Uterus (tissue), 4 donors: ENCODE results near the gene DNAJC7. TPM values are rescaled to one million over a fixed set of nuclear protein-coding genes. Genes with fewer than 3 reads are reported as not detected.
"Not testable (repeated sequence)": the region's sequence is repeated elsewhere in the genome, so short reads cannot be mapped to it uniquely, and the experiment has no call there.

Experiments used
- DNase-seq, 2 donors: peaks; one replicate each; pipeline ENCODE4 v3.0.0-alpha.2; 2019 to 2020
- H3K27ac ChIP-seq, 2 donors: fragments of 200-600 bp; sonication (generic); 1 replicate in 1 of 2; 2 replicates in 1 of 2; pipeline ENCODE4 v1.5.1; 2016 to 2018
- H3K27me3 ChIP-seq, 2 donors: fragments of 200-600 bp; sonication (generic); one replicate each; pipeline ENCODE4 v1.5.1; 2018 to 2019; ENCODE audit warnings: control low read depth in 1 of 2
- H3K36me3 ChIP-seq, 2 donors: fragments of 200-600 bp; sonication (generic); one replicate each; pipeline ENCODE4 v1.5.1; 2019; ENCODE audit warnings: control low read depth in 1 of 2
- H3K4me1 ChIP-seq, 2 donors: fragments of 200-600 bp; sonication (generic); one replicate each; pipeline ENCODE4 v1.5.1; 2018 to 2019; ENCODE audit warnings: control low read depth in 1 of 2
- H3K4me3 ChIP-seq, 2 donors: fragments of 200-600 bp; sonication (generic); 1 replicate in 1 of 2; 2 replicates in 1 of 2; pipeline ENCODE4 v1.5.1; 2018 to 2019; ENCODE audit warnings: mild to moderate bottlenecking in 1 of 2
- H3K9me3 ChIP-seq, 2 donors: fragments of 200-600 bp; sonication (generic); one replicate each; pipeline ENCODE4 v1.5.1; 2019; ENCODE audit warnings: control low read depth in 1 of 2
- POLR2A ChIP-seq, 2 donors: fragments of 450-650 bp; IDR thresholded peaks; one replicate each; pipeline ENCODE4 v1.6.1; 2016; ENCODE audit warnings: antibody characterized with exemption in 2 of 2, mild to moderate bottlenecking in 1 of 2, moderate library complexity in 1 of 2
- intact Hi-C: fragments of 100-400 bp; cut with DNase I; formaldehyde crosslinking; loops from one replicate; pipeline ENCODE4 v1.15.1; 2023; ENCODE audit warnings: low total_unique reads
- total RNA-seq, 4 donors: library from RNA; depleted of rRNA in 3 of 4; stranded (reverse); fragments of >200 nt in 3 of 4; gene quantifications; one replicate each; pipeline versions ENCODE4 v1.1.0 to v1.2.4, GENCODE V29; 2014 to 2023
- TF ChIP-seq, protein P1 (sequence below), 4 experiments: fragments of 200-600 bp in 2 of 4; fragments of 450-650 bp in 2 of 4; sonication (generic) in 2 of 4; IDR thresholded peaks; one replicate each; pipeline ENCODE4 v1.5.1; 2016 to 2019; ENCODE audit warnings: antibody characterized with exemption in 4 of 4, mild to moderate bottlenecking in 2 of 4, moderate library complexity in 1 of 4
- donor health status: DM: yes; HTN: yes; CAD: no.

DNAJC7 gene
- total RNA-seq, 4 donors from 2014 or later: 25.1 to 107 (median 53.1) TPM

DNA sequence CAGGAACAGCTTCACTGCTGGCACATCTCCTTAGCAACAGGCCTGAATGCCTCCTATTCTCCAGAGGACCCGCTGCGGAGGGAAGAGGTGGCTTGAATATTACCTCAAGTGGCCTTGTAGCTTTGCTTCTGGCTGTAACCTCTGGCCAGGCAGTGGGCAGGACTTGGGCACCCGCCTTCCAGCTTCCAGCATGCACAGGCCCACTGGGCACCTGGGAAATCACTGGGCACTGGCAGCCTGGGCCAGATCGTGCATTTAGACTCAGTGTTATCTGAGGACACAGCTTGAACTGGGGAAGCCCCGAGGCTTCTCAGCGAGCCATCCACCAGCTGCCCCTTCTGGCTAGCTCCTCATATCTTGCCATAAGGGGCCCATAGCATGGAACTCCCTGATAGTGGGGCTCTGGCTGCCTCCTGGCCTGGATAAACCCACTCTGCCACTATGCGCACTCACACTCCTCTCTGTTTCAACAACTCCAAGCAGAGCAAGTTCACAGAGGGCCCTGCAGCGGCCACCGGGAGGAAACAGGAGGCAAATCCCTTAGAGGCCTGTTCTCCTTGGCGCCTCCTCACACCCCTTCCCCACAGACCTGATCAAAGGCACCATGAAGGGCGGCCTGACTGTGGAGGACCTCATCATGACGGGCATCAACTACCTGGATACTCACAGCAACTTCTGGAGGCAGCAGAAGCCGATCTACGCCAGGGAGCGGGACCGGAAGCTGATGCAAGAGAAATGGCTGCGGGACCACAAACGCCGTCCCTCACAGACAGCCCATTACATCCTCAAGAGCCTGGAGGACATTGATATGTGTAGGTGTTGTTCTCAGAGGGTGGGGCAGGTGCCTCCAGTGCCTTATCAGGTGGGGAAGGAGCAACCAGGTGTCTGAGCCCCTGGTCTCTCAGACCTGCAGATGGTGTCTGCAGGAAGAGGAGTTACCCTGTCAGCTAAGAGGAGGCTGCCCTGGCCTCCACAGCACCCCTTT lies 79.0 kb downstream of the DNAJC7 start:
- H3K4me3 ChIP-seq: no peak overlapping the region
- H3K27ac ChIP-seq: no peak overlapping the region
- DNase-seq: no peak
- no peaks in the 10 kb centered on the region for H3K4me1 ChIP-seq
- intact Hi-C loops: no loop called here
- H3K36me3 ChIP-seq: no peaks in the 10 kb centered on the region
- H3K27me3 ChIP-seq: no peaks in the 10 kb centered on the region
- TF ChIP-seq POLR2A (IDR thresholded peaks at IDR 0.05): no peak
- TF ChIP-seq, protein P1, sequence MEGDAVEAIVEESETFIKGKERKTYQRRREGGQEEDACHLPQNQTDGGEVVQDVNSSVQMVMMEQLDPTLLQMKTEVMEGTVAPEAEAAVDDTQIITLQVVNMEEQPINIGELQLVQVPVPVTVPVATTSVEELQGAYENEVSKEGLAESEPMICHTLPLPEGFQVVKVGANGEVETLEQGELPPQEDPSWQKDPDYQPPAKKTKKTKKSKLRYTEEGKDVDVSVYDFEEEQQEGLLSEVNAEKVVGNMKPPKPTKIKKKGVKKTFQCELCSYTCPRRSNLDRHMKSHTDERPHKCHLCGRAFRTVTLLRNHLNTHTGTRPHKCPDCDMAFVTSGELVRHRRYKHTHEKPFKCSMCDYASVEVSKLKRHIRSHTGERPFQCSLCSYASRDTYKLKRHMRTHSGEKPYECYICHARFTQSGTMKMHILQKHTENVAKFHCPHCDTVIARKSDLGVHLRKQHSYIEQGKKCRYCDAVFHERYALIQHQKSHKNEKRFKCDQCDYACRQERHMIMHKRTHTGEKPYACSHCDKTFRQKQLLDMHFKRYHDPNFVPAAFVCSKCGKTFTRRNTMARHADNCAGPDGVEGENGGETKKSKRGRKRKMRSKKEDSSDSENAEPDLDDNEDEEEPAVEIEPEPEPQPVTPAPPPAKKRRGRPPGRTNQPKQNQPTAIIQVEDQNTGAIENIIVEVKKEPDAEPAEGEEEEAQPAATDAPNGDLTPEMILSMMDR (IDR thresholded peaks at IDR 0.05): no peak
- no peaks in the 10 kb centered on the region for H3K9me3 ChIP-seq

DNA sequence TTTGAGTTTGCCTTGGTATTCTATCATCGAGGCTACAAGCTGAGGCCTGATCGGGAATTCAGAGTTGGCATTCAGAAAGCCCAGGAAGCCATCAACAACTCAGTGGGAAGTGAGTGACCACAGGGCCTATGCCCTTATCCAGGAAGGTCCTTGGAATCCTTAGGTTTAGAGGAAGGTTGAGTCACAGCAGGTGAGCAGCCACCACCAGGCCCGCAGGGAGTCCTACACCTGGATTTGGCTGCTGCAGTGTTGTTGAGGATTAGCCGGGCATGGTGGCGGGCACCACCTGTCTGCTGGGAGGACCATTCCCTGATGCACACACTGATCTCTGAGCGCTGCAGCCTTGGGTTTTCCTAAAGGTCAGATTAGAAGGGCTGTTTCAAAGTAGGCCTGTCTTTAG lies 81.6 kb downstream of the DNAJC7 start:
- Histone ChIP-seq H3K4me3 (no peak overlapping the region), H3K27ac (no peak overlapping the region), H3K9me3 (no peaks in the 10 kb centered on the region), H3K36me3 (no peaks in the 10 kb centered on the region), H3K27me3 (no peaks in the 10 kb centered on the region), H3K4me1 (no peaks in the 10 kb centered on the region)
- DNase-seq: no peak
- intact Hi-C loops: no loop called here
- TF ChIP-seq, protein P1 (IDR thresholded peaks at IDR 0.05): no peak
- no peak for TF ChIP-seq POLR2A (IDR thresholded peaks at IDR 0.05)

DNA sequence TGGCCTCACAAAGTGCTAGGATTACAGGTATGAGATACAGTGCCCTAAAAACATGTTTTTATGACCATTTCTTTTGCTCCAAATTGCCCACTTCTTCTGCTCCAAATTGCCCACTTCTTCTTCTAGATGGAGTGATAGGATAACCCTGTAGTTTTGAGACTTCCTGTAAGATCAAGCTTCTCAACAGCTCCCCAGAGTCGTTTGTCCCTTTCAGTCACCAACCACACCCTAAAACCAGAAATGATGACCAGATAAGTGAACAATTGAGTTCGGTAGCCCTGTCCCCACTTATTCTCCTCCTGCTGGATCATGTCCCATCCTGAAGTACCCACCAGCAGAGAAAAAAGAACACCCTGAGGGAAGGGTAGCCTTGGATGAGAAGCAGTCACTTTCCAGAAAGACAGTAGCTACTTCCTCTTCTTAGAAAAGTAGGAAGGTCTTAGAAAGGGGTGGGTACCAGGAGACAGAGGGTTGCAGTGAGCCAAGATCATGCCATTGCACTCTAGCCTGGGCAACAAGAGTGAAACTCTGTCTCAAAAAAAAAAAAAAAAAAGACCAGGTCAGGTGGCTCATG lies 84.3 kb downstream of the DNAJC7 start:
- H3K27me3 ChIP-seq: no peaks in the 10 kb centered on the region
- H3K4me1 ChIP-seq: no peaks in the 10 kb centered on the region
- H3K27ac ChIP-seq: no peak overlapping the region
- TF ChIP-seq, protein P1 (IDR thresholded peaks at IDR 0.05): no peak
- TF ChIP-seq POLR2A (IDR thresholded peaks at IDR 0.05): no peak
- no peak overlapping the region for H3K4me3 ChIP-seq
- H3K9me3 ChIP-seq: no peaks in the 10 kb centered on the region
- intact Hi-C loops: no loop called here
- no peak for DNase-seq
- no peaks in the 10 kb centered on the region for H3K36me3 ChIP-seq

DNA sequence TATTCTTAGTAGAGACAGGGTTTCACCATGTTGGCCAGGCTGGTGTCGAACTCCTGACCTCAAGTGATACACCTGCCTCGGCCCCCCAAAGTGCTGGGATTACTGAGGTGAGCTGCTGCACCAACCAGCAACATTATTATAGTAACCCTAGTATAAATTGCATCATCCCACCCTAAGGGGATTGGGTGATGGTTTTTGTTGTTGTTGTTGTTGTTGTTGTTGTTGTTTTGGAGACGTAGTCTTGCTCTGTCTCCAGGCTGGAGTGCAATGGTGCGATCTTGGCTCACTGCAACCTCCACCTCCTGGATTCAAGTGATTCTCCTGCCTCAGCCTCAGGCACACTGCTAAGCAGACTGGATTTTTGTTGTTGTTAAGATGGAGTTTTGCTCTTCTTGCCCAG lies 85.5 kb downstream of the DNAJC7 start:
- H3K36me3 ChIP-seq, H3K27me3 ChIP-seq, intact Hi-C loops, DNase-seq, H3K9me3 ChIP-seq, H3K4me3 ChIP-seq, H3K4me1 ChIP-seq, H3K27ac ChIP-seq: not testable (repeated sequence)

DNA sequence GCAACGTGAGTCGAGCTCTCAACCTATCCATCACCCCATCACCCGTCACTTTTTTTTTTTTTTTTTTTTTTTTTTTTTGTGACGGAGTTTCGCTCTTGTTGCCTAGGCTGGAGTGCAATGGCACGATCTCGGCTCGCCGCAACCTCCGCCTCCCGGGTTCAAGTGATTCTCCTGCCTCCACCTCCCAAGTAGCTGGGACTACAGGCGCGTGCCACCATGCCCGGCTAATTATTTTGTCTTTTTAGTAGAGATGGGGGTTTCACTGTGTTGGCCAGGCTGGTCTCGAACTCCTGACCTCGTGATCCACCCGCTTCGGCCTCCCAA lies 86.4 kb downstream of the DNAJC7 start:
- H3K9me3 ChIP-seq, H3K27me3 ChIP-seq, H3K4me1 ChIP-seq, DNase-seq, H3K36me3 ChIP-seq, intact Hi-C loops: not testable (repeated sequence)
- Histone ChIP-seq H3K27ac (peak overlapping the region; percentile 80 to 82), H3K4me3 (peak overlapping the region; percentile 41)
